ENCODE data around the gene ZFYVE28.

GRCh38 chr4:2421928-2422327 lies 3.5 kb upstream of the ZFYVE28 start:
- no peak for TF ChIP-seq CTCF (IDR thresholded peaks at IDR 0.05)
- no peak for TF ChIP-seq EP300 (IDR thresholded peaks at IDR 0.05)
- TF ChIP-seq POLR2A (IDR thresholded peaks at IDR 0.05), result no peak

All from ovary (tissue), 3 donors.